Stimulated activated naive CD4-positive, alpha-beta T cell treated with Interleukin-2 at 50 U/mL for 16 hours (primary cell): Measurements from ENCODE around the gene TIPARP.

ENCODE experiments used
- DNase-seq: peaks from one replicate; lab custom pipeline; 2025; lab: John Stamatoyannopoulos, UW

The TIPARP gene

GRCh38 chr3:156674046-156674910 is at the start of gene TIPARP:
Gene TIPARP, plus strand, starts transcription at chr3:156674590. Its CDS starts 3,108 bp downstream, at chr3:156677698.
- peak; percentile 95 for DNase-seq

- no peak for DNase-seq
Measured at GRCh38 chr3:156626104-156626503, 48.3 kb upstream of the TIPARP start.

GRCh38 chr3:156627946-156628569 is 46.3 kb upstream of the TIPARP start:
- no peak for DNase-seq

GRCh38 chr3:156628836-156629618 is 45.4 kb upstream of the TIPARP start:
- DNase-seq, result no peak

GRCh38 chr3:156630081-156630772 is 44.2 kb upstream of the TIPARP start:
- DNase-seq, result no peak

- DNase-seq, result no peak
Measured at GRCh38 chr3:156630773-156631093, 43.7 kb upstream of the TIPARP start.

- no peak for DNase-seq
Measured at GRCh38 chr3:156631323-156631722, 43.1 kb upstream of the TIPARP start.

GRCh38 chr3:156632601-156633000 is 41.8 kb upstream of the TIPARP start:
- DNase-seq, result no peak

GRCh38 chr3:156633335-156633734 is 41.1 kb upstream of the TIPARP start:
- no peak for DNase-seq

GRCh38 chr3:156635034-156635433 is 39.4 kb upstream of the TIPARP start:
- no peak for DNase-seq

- DNase-seq, result no peak
Measured at GRCh38 chr3:156635973-156636372, 38.4 kb upstream of the TIPARP start.

- DNase-seq, result no peak
Measured at GRCh38 chr3:156637480-156638022, 36.8 kb upstream of the TIPARP start.

GRCh38 chr3:156638271-156638670 is 36.1 kb upstream of the TIPARP start:
- DNase-seq, result no peak

GRCh38 chr3:156639414-156640023 is 34.9 kb upstream of the TIPARP start:
- no peak for DNase-seq

GRCh38 chr3:156641618-156641975 is 32.8 kb upstream of the TIPARP start:
- no peak for DNase-seq

GRCh38 chr3:156642750-156643728 is 31.4 kb upstream of the TIPARP start:
- DNase-seq, result no peak

- no peak for DNase-seq
Measured at GRCh38 chr3:156643729-156644389, 30.5 kb upstream of the TIPARP start.

- DNase-seq, result no peak
Measured at GRCh38 chr3:156644958-156645357, 29.4 kb upstream of the TIPARP start.

- no peak for DNase-seq
Measured at GRCh38 chr3:156646958-156647357, 27.4 kb upstream of the TIPARP start.

- no peak for DNase-seq
Measured at GRCh38 chr3:156648086-156648485, 26.3 kb upstream of the TIPARP start.
